ENCODE measurements around the gene CA11. TPM values are rescaled to one million over a fixed set of nuclear protein-coding genes. Genes with fewer than 3 reads are reported as not detected.
A peak's percentile ranks its signal among the peaks of the same experiment; 100 is the strongest.

Gene CA11
- total RNA-seq, 1 donor, result 2.4 TPM

DNA sequence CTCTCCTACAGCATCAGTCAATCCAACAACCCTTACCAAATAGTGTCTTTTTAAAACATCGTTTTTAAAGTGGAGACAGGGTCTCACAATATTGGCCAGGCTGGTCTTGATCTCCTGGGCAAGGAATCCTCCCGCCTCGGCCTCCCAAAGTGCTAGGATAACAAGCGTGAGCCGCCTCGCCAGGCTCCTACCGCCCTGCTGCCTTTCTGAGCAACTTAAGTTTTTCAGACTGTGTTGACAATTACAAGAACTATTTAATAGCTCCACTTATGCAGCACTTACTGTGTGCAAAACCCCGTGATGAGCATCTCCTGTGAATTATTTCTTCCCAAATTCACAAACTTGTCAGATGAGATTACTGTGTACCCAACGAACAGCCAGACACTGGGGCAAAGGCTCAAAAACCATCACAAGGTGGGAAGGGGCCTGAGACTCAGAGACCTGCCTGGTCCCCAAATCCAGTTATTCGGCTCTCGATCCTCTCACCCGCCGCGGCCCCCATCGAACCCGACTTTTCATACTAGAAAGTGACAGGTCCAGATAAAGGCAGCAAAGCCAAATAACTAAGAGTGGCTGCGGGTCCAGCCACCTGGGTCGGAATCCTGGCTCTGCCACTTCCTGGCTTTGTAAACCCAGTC, 27.6 kb downstream of the CA11 start:
- peaks cover 60% of the 10 kb centered on the region for H3K4me1 ChIP-seq (ENCODE audit: insufficient read depth, low read length)
- peak overlapping the region; percentile 99 for H3K4me3 ChIP-seq (ENCODE audit: low read length)
- H3K9me3 ChIP-seq (ENCODE audit: low read depth, low read length), result no peaks in the 10 kb centered on the region
- H3K27me3 ChIP-seq (ENCODE audit: insufficient read depth, low read length), result no peaks in the 10 kb centered on the region

DNA sequence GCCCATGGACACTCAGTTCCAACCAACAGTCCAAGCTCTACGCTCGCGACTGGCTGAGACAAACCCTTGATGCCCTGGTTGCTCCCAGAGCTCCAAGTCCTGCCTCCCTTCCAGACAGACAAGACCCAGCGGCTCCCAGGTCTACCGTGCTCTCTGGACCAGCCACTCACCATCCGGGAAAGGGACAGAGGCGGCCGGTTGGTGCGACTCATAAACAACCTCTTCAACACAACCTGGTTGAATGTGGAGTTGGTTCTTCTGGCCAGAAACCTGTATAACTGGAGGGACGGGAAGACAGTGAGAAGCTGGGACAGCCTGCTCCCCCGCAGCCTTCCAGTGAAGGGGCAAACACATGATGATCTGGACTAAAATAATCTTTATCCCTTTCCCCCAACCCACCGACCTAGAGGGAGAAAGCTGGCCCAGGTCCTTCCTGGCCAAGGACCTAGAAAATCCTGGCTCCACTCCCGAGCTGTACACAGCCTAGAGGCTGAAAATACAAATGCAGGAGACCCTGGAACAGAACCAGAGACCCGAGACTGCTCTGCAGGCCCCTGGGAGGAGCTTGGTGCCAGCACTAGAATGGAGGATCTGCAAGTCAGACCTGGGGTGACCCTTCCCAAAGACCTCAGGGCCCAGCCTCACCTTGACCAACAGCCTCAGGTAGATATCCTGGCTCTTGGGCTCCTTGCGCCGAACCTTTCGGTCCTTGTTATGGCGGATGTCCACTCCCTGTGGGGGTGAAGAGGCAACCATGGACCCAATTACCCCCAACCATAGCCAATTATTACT, 28.6 kb downstream of the CA11 start:
- Histone ChIP-seq H3K9me3 (ENCODE audit: low read depth, low read length) (no peaks in the 10 kb centered on the region), H3K4me1 (ENCODE audit: insufficient read depth, low read length) (peaks cover 49% of the 10 kb centered on the region), H3K4me3 (ENCODE audit: low read length) (no peak overlapping the region), H3K27me3 (ENCODE audit: insufficient read depth, low read length) (no peaks in the 10 kb centered on the region)

DNA sequence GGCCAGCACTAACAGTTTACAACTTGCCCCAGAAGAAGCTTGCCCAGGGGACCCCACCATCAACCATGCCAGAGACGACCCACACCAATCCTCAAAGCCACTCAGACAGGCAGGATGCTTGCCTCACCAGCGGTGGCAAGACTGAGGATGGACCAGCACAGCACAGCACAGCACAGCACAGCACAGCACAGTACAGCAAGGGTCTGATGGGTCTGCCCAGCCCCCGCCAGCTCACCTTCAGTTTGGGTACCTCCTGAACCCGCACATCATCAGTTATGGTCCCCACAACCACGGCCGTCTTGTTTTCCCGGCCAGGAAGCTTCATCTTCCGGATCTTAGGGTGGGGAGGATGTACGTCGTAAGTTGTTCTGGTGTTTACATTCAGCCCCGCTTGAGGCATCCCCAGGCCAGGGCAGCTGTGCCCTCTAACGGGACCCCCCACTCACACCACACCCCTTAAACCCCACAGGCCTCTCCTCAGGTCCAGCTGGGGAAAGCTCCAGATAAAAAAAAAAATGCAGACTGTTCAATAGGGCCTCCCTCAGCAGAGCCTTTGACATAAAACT, 29.4 kb downstream of the CA11 start:
- no peaks in the 10 kb centered on the region for H3K27me3 ChIP-seq (ENCODE audit: insufficient read depth, low read length)
- H3K4me1 ChIP-seq (ENCODE audit: insufficient read depth, low read length), result peaks cover 41% of the 10 kb centered on the region
- no peak overlapping the region for H3K4me3 ChIP-seq (ENCODE audit: low read length)
- H3K9me3 ChIP-seq (ENCODE audit: low read depth, low read length), result no peaks in the 10 kb centered on the region

DNA sequence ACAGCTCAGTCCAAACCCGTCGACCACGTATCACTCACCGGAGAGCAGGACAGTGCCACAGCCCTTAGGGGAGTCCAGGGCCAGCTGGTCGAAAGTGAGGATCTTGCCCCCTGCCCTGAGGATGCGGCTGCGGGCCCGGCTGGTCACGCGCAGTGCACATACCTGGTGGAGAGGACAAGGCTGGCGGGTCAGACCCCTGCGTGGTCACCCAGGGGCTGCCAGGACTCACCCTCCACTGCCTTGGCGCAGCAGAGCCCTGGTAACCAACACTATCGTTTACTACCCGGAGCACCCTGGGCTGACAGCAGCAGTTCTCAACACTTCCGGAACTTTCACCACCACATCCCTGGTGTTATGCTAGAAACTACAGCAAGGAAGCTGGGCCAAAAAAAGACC, 29.9 kb downstream of the CA11 start:
- H3K4me1 ChIP-seq (ENCODE audit: insufficient read depth, low read length), result peaks cover 36% of the 10 kb centered on the region
- H3K9me3 ChIP-seq (ENCODE audit: low read depth, low read length), result no peaks in the 10 kb centered on the region
- no peaks in the 10 kb centered on the region for H3K27me3 ChIP-seq (ENCODE audit: insufficient read depth, low read length)
- no peak overlapping the region for H3K4me3 ChIP-seq (ENCODE audit: low read length)

DNA sequence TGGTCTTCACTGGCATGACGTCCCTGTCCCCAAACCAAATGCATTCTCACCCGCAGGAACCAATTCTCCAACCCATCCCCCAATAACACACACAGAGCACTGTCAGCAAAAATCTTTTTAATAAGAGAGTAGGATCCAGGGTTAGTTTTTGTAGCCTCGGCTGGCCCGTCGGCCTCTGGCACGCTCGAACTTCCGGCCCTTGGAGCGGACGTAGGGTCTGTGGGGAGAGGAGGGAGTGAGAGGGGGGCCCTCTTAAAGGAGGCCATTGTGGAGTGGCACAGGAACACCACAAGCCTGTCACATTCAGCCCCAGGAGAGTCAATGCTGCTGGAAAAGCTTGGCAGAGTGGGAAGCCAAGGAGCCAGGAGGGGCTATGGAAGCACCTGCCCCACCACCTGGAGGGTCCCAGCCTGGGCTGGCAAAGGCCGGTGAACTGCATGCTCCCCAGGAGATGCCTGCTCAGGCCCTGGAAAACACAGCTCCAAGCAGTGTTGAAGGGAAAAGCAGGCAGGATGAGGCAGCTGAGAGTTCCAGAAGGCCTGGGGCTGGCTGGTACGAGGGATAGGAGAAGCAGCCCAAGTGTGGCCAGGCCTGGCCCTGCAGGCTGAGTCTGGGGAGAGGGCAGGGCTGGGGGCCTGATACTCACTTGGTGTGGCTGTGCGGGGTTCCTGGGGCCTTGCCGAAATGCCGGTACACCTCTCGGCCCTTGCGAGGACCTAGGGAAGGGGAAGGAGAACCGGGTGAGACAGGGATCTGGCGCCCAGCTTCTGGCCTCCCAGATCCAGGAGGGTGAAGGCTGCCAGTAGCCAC, 30.6 kb downstream of the CA11 start:
- Histone ChIP-seq H3K27me3 (ENCODE audit: insufficient read depth, low read length) (no peaks in the 10 kb centered on the region), H3K4me3 (ENCODE audit: low read length) (no peak overlapping the region), H3K9me3 (ENCODE audit: low read depth, low read length) (no peaks in the 10 kb centered on the region), H3K4me1 (ENCODE audit: insufficient read depth, low read length) (peaks cover 32% of the 10 kb centered on the region)

DNA sequence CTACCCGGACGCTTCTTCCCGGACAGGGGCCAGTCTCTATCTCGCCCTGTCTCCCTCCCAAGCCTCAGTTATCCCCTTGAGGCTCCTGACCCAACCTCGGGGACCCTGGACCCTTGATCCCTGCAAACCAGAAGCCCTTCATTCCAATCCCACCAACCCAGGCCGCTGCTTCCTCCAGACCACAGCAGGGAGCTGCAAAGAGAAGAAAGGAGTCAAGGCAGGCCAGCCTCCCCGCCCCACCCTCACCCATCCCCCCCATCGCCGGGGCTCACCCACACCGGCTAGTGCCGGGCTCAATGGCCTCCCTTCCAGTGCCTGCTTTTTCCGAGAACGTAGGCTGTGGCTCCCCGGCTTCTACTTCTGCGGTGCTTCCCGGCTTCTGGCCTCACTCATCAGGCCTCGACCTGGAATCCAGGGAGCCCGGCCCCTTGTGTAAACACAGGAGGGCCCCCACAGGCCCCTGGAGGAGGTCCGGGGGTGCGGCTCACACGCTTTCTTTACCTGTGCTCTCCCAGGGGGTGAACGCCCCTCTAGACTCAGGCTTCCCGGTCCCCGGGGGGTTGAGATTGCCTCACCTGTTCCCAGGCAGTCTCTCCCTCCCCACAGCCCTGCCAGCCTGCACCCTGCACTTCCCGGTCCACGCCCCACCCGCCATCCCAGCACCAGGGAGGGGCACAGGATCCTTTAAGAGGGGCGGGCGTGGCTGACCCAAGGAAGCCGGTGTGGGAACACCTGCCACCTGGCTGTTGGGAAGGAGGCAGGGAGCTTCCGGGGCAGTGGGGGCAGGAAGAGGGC, 31.4 kb downstream of the CA11 start, which contains the start of gene FAM83E:
TSS of gene FAM83E (minus strand) at position 641 of the 795 bp plus-strand sequence. CDS start 1,704 bp downstream, outside the sequence.
- Histone ChIP-seq H3K4me3 (ENCODE audit: low read length) (no peak within 1 kb of the TSS), H3K9me3 (ENCODE audit: low read depth, low read length) (no peaks in the 10 kb centered on the region), H3K4me1 (ENCODE audit: insufficient read depth, low read length) (peaks cover 24% of the 10 kb centered on the region), H3K27me3 (ENCODE audit: insufficient read depth, low read length) (no peaks in the 10 kb centered on the region)

DNA sequence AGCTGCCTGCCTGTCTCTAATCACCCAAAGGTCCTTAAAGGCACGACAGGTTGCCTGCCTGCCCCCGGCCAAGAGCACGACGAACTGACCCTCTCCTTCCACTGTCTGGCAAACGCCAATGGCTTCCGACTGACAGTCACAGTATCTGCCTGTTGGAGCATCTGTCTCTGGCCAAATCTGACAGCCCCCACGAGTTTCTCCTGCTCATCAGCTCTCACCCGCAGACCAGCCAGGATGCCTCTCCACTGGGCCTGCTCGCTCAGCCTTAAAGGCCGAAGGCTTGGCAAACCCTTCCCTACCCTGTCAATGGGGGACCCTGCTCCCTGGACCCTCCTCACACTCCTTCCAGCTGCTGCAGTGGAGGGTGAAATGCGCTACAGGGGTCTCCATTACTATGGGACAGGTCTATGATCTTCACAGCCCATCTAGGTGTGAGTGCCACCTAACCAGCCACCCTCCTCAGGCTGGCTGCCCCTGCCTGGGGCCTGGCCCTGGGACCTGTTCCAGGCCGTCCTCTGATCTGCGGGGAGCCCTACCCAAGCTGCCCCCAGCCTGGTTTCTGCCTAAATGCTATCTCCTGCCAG, 32.0 kb downstream of the CA11 start:
- no peak overlapping the region for H3K4me3 ChIP-seq (ENCODE audit: low read length)
- peaks cover 26% of the 10 kb centered on the region for H3K4me1 ChIP-seq (ENCODE audit: insufficient read depth, low read length)

DNA sequence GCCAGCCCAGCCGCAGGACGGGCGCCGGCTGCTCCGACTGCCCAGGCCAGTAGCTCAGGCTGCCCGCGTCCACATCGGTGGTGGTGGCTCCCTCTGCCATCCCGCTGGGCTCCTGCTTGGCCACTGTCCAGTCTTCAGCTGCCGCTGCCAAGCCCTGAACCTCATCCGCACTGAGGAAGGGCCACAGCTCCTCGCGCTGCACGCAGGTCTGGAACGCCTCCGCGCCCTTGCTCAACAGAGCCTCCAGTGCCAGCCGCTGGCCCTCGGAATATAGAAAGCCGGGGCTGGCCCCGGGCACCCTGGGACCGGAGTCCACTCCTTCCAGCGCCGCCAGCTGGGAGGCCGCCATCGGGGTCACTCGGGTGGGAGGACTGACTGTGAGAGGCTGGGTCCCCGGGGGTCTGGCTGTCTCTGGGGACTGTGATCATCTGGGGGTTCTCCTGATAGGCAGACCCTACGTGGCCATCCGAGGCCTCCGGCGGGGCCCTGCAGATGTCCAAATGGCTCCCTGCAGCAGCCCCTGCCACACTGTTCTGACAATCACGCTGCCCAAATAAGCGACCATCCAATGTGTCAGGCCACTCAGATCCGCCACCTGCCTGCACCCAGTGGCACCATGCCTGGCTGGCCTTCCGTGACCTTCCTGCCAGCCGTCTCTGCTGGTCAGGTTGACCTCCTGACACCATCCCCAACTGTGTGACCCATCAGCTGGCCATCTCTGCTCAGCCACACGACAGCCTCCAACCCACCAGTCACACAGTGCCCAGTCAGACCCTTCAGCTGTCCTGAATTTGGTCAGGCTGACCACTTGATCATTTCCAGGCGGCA, 32.7 kb downstream of the CA11 start:
- H3K4me3 ChIP-seq (ENCODE audit: low read length), result no peak overlapping the region
- no peaks in the 10 kb centered on the region for H3K27me3 ChIP-seq (ENCODE audit: insufficient read depth, low read length)
- no peaks in the 10 kb centered on the region for H3K9me3 ChIP-seq (ENCODE audit: low read depth, low read length)
- H3K4me1 ChIP-seq (ENCODE audit: insufficient read depth, low read length), result peaks cover 25% of the 10 kb centered on the region

More for the DNA sequence above, 32.0 kb downstream of the CA11 start:
- H3K9me3 ChIP-seq (ENCODE audit: low read depth, low read length), result no peaks in the 10 kb centered on the region
- no peaks in the 10 kb centered on the region for H3K27me3 ChIP-seq (ENCODE audit: insufficient read depth, low read length)

DNA sequence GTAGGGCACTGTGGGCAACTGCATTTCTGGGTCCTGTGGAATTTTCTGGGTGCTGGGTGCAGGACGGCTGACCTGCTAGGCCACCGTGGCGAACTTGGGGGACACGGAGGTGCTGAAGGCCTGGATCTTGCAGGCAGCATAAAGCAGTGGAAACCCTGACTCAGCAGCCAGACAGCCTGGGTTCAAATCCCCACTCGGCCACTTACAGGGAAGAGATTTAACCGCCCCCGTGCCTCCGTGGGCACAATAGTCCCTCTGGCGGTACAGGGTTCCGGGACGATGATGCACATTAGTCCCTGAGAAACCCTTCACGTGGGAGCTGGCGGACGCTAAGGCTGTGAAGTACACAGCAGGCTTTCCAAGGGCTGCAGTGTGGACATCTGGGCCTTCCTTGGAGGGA, 34.1 kb downstream of the CA11 start:
- no peaks in the 10 kb centered on the region for H3K27me3 ChIP-seq (ENCODE audit: insufficient read depth, low read length)
- H3K9me3 ChIP-seq (ENCODE audit: low read depth, low read length), result no peaks in the 10 kb centered on the region
- peaks cover 11% of the 10 kb centered on the region for H3K4me1 ChIP-seq (ENCODE audit: insufficient read depth, low read length)
- H3K4me3 ChIP-seq (ENCODE audit: low read length), result no peak overlapping the region

DNA sequence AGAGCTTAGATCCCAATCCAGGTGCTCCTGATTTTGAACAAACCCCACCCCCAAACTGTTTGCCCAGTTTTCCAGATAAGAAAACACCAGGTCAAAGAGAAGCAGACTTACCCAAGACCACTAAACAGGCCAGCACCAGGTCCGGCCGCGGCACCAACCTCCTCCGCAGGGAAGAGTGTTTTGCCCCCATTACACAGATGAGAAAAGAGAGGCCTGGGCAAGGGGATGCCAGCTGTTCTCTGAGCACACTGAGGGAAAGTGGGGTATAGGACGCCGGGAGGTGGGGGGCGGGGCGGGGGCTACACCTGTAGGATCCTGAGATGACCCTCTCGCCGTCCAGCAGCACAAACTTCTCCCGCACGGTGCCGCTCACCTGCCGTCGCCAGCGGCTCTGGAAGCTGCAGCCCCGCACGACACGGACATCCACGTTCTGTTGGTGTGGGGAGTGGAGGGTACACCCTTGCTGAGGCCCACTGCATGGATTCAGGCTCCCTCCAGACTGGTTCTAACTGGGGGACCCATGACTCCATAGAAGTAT, 36.3 kb downstream of the CA11 start:
- Histone ChIP-seq H3K4me1 (ENCODE audit: insufficient read depth, low read length) (peaks cover 6% of the 10 kb centered on the region), H3K4me3 (ENCODE audit: low read length) (no peak overlapping the region), H3K9me3 (ENCODE audit: low read depth, low read length) (no peaks in the 10 kb centered on the region), H3K27me3 (ENCODE audit: insufficient read depth, low read length) (no peaks in the 10 kb centered on the region)

DNA sequence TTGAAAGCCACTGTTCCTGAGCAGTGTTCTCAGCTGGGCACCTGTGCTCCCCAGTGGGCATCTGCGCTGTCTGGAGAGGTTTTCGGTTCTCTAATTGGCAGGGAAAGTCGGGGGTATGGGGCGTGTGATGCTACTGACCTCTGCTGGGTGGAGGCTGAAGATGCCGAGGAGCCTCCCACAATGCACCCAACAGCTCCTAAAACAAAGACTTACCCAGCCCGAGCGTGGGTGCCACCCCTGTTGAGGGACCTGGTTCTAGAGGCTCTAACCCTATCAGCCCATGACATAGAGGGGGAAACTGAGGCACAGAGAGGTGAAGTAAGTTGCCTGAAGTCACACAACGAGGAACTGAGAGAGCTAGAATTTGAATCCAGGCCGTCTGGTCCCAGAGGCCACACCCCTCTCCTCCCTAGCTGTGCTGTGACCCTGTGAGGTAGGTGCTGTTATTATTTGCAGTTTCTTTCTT, 37.2 kb downstream of the CA11 start:
- H3K9me3 ChIP-seq (ENCODE audit: low read depth, low read length), result no peaks in the 10 kb centered on the region
- peaks cover 6% of the 10 kb centered on the region for H3K4me1 ChIP-seq (ENCODE audit: insufficient read depth, low read length)
- H3K4me3 ChIP-seq (ENCODE audit: low read length), result no peak overlapping the region
- H3K27me3 ChIP-seq (ENCODE audit: insufficient read depth, low read length), result no peaks in the 10 kb centered on the region

DNA sequence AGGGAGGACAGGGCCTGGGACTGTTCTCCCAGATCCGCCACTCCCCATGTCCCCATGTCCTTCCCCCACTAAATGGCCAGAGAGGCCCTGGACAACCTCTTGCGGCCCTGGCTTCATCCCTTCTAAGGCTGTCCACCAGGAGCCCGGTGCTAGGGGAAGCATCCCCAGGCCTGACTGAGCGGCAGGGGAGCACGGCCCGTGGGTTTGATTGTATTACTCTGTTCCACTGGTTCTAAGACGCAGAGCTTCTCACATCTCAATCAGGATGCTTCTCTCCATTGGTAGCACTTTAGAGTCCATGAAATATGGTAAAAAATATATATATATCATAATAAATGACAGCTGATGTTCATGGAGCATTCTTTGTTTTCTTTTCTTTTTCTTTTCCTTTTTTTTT, 38.6 kb downstream of the CA11 start:
- no peak overlapping the region for H3K4me3 ChIP-seq (ENCODE audit: low read length)
- H3K9me3 ChIP-seq (ENCODE audit: low read depth, low read length), result no peaks in the 10 kb centered on the region
- H3K27me3 ChIP-seq (ENCODE audit: insufficient read depth, low read length), result no peaks in the 10 kb centered on the region
- peaks cover 6% of the 10 kb centered on the region for H3K4me1 ChIP-seq (ENCODE audit: insufficient read depth, low read length)

Measured in mononuclear cell (primary cell).